Muscle layer of colon (tissue), 2 donors: ENCODE data around the gene SFPQ.

Experiments
- H3K27ac ChIP-seq: one replicate; pipeline ENCODE4 v1.7.0; 2013; ENCODE audit warnings: low read depth, mild to moderate bottlenecking, low read length, moderate library complexity
- H3K27me3 ChIP-seq, 2 donors: one replicate each; pipeline ENCODE4 v1.7.0; 2013; ENCODE audit warnings: low read length in 2 of 2, mild to moderate bottlenecking in 2 of 2; ENCODE audit not compliant: insufficient read depth in 2 of 2, control insufficient read depth in 1 of 2
- H3K36me3 ChIP-seq: one replicate; pipeline ENCODE4 v1.7.0; 2013; ENCODE audit warnings: mild to moderate bottlenecking, low read length; ENCODE audit not compliant: insufficient read depth
- H3K4me1 ChIP-seq: one replicate; pipeline ENCODE4 v1.7.0; 2013; ENCODE audit warnings: mild to moderate bottlenecking, low read length; ENCODE audit not compliant: insufficient read depth
- H3K4me3 ChIP-seq, 2 donors: one replicate each; pipeline ENCODE4 v1.7.0; 2013; ENCODE audit warnings: low read length in 2 of 2, low read depth in 1 of 2, mild to moderate bottlenecking in 1 of 2, moderate library complexity in 1 of 2
- H3K9ac ChIP-seq: one replicate; pipeline ENCODE4 v1.7.0; 2013; ENCODE audit warnings: low read length
- H3K9me3 ChIP-seq: one replicate; pipeline ENCODE4 v1.7.0; 2013; ENCODE audit warnings: mild to moderate bottlenecking, low read length
- donor health status: abdominal sarcoma.
- donor health status: Adenocarcinoma of cecum.

Gene SFPQ

GRCh38 chr1:35185200-35185599 is 7.7 kb downstream of the SFPQ start:
- Histone ChIP-seq H3K27me3 (no peaks in the 10 kb centered on the region), H3K27ac (no peak overlapping the region), H3K9me3 (no peaks in the 10 kb centered on the region), H3K4me3 (no peak overlapping the region), H3K36me3 (peaks cover 97% of the 10 kb centered on the region), H3K9ac (no peak overlapping the region), H3K4me1 (peaks cover 48% of the 10 kb centered on the region)

- no peak overlapping the region for H3K9ac ChIP-seq
Observed at GRCh38 chr1:35184495-35185199, 8.3 kb downstream of the SFPQ start.

GRCh38 chr1:35181790-35182455 is 11.0 kb downstream of the SFPQ start:
- Histone ChIP-seq H3K27ac (no peak overlapping the region), H3K9ac (no peak overlapping the region), H3K4me1 (peaks cover 37% of the 10 kb centered on the region), H3K36me3 (peaks cover 82% of the 10 kb centered on the region), H3K9me3 (no peaks in the 10 kb centered on the region), H3K27me3 (no peaks in the 10 kb centered on the region), H3K4me3 (no peak overlapping the region)

More at GRCh38 chr1:35184495-35185199, 8.3 kb downstream of the SFPQ start:
- no peaks in the 10 kb centered on the region for H3K27me3 ChIP-seq
- H3K4me3 ChIP-seq, result no peak overlapping the region
- H3K4me1 ChIP-seq, result peaks cover 48% of the 10 kb centered on the region
- no peak overlapping the region for H3K27ac ChIP-seq
- peaks cover 92% of the 10 kb centered on the region for H3K36me3 ChIP-seq
- H3K9me3 ChIP-seq, result no peaks in the 10 kb centered on the region

- Histone ChIP-seq H3K4me3 (no peak overlapping the region), H3K9me3 (no peaks in the 10 kb centered on the region), H3K36me3 (peaks cover 80% of the 10 kb centered on the region), H3K4me1 (peaks cover 26% of the 10 kb centered on the region), H3K27ac (no peak overlapping the region), H3K9ac (no peak overlapping the region), H3K27me3 (no peaks in the 10 kb centered on the region)
Observed at GRCh38 chr1:35180776-35181374, 12.1 kb downstream of the SFPQ start.

- no peak overlapping the region for H3K4me3 ChIP-seq
- H3K9me3 ChIP-seq, result no peaks in the 10 kb centered on the region
- peaks cover 26% of the 10 kb centered on the region for H3K4me1 ChIP-seq
- no peak overlapping the region for H3K9ac ChIP-seq
- H3K27ac ChIP-seq, result no peak overlapping the region
- H3K27me3 ChIP-seq, result no peaks in the 10 kb centered on the region
- peaks cover 79% of the 10 kb centered on the region for H3K36me3 ChIP-seq
Observed at GRCh38 chr1:35179908-35180307, 13.0 kb downstream of the SFPQ start.

GRCh38 chr1:35178874-35179380 is 14.0 kb downstream of the SFPQ start:
- H3K9ac ChIP-seq, result no peak overlapping the region
- H3K4me1 ChIP-seq, result peaks cover 26% of the 10 kb centered on the region
- no peaks in the 10 kb centered on the region for H3K27me3 ChIP-seq
- no peak overlapping the region for H3K4me3 ChIP-seq
- no peak overlapping the region for H3K27ac ChIP-seq
- H3K9me3 ChIP-seq, result no peaks in the 10 kb centered on the region
- H3K36me3 ChIP-seq, result peaks cover 71% of the 10 kb centered on the region

GRCh38 chr1:35178295-35178695 is 14.7 kb downstream of the SFPQ start:
- no peaks in the 10 kb centered on the region for H3K9me3 ChIP-seq
- H3K4me3 ChIP-seq, result no peak overlapping the region
- no peaks in the 10 kb centered on the region for H3K27me3 ChIP-seq
- peaks cover 65% of the 10 kb centered on the region for H3K36me3 ChIP-seq
- H3K27ac ChIP-seq, result no peak overlapping the region
- no peak overlapping the region for H3K9ac ChIP-seq
- peaks cover 26% of the 10 kb centered on the region for H3K4me1 ChIP-seq

- Histone ChIP-seq H3K4me1 (peaks cover 20% of the 10 kb centered on the region), H3K9me3 (no peaks in the 10 kb centered on the region), H3K27ac (no peak overlapping the region), H3K36me3 (peaks cover 58% of the 10 kb centered on the region), H3K9ac (no peak overlapping the region), H3K27me3 (no peaks in the 10 kb centered on the region), H3K4me3 (no peak overlapping the region)
Observed at GRCh38 chr1:35177237-35177786, 15.6 kb downstream of the SFPQ start.

GRCh38 chr1:35175602-35176001 is 17.3 kb downstream of the SFPQ start:
- peaks cover 13% of the 10 kb centered on the region for H3K4me1 ChIP-seq
- H3K9ac ChIP-seq, result no peak overlapping the region
- H3K9me3 ChIP-seq, result no peaks in the 10 kb centered on the region
- H3K27me3 ChIP-seq, result no peaks in the 10 kb centered on the region
- no peak overlapping the region for H3K27ac ChIP-seq
- no peak overlapping the region for H3K4me3 ChIP-seq
- H3K36me3 ChIP-seq, result peaks cover 41% of the 10 kb centered on the region

GRCh38 chr1:35175098-35175576 is 17.8 kb downstream of the SFPQ start:
- peaks cover 13% of the 10 kb centered on the region for H3K4me1 ChIP-seq
- no peak overlapping the region for H3K4me3 ChIP-seq
- no peak overlapping the region for H3K9ac ChIP-seq
- no peaks in the 10 kb centered on the region for H3K27me3 ChIP-seq
- no peaks in the 10 kb centered on the region for H3K9me3 ChIP-seq
- peaks cover 36% of the 10 kb centered on the region for H3K36me3 ChIP-seq
- no peak overlapping the region for H3K27ac ChIP-seq

- Histone ChIP-seq H3K36me3 (peaks cover 36% of the 10 kb centered on the region), H3K4me1 (peaks cover 3% of the 10 kb centered on the region), H3K4me3 (no peak overlapping the region), H3K9ac (no peak overlapping the region), H3K27me3 (no peaks in the 10 kb centered on the region), H3K9me3 (no peaks in the 10 kb centered on the region), H3K27ac (no peak overlapping the region)
Observed at GRCh38 chr1:35173909-35174540, 18.9 kb downstream of the SFPQ start.
